GM19043 (cell line): ENCODE data around the gene TMEM181.
"Not testable (repeated sequence)": the region's sequence is repeated elsewhere in the genome, so short reads cannot be mapped to it uniquely, and the experiment has no call there.

Source experiments
- ATAC-seq: cut with Tn5 transposase; IDR thresholded peaks from one replicate; pipeline ENCODE4 v1.9.1; 2021; ENCODE audit warnings: low read depth; ENCODE audit not compliant: unreplicated experiment

Gene TMEM181

GRCh38 chr6:158559895-158560835 lies at the start of gene TMEM181:
TSS of gene TMEM181 (plus strand) at chr6:158560091. CDS start at chr6:158560225, 134 bp downstream.
- peak; percentile 77 for ATAC-seq

- ATAC-seq = no peak
Measured at GRCh38 chr6:158512809-158513208, 47.1 kb upstream of the TMEM181 start.

GRCh38 chr6:158514176-158514575 lies 45.7 kb upstream of the TMEM181 start:
- no peak for ATAC-seq

- ATAC-seq = no peak
Measured at GRCh38 chr6:158514991-158515390, 44.9 kb upstream of the TMEM181 start.

- no peak for ATAC-seq
Measured at GRCh38 chr6:158516098-158516497, 43.8 kb upstream of the TMEM181 start.

GRCh38 chr6:158517038-158517437 lies 42.9 kb upstream of the TMEM181 start:
- ATAC-seq = no peak

- peak; percentile 38 for ATAC-seq
Measured at GRCh38 chr6:158517581-158517980, 42.3 kb upstream of the TMEM181 start.

GRCh38 chr6:158518191-158519127 lies 41.4 kb upstream of the TMEM181 start:
- peak; percentile 67 for ATAC-seq

- no peak for ATAC-seq
Measured at GRCh38 chr6:158519300-158519699, 40.6 kb upstream of the TMEM181 start.

- no peak for ATAC-seq
Measured at GRCh38 chr6:158519761-158520160, 40.1 kb upstream of the TMEM181 start.

GRCh38 chr6:158520975-158521374 lies 38.9 kb upstream of the TMEM181 start:
- not testable (repeated sequence) for ATAC-seq

GRCh38 chr6:158521759-158522158 lies 38.1 kb upstream of the TMEM181 start:
- no peak for ATAC-seq

- ATAC-seq = no peak
Measured at GRCh38 chr6:158522616-158523015, 37.3 kb upstream of the TMEM181 start.

GRCh38 chr6:158524311-158524710 lies 35.6 kb upstream of the TMEM181 start:
- ATAC-seq = no peak

GRCh38 chr6:158527858-158528257 lies 32.0 kb upstream of the TMEM181 start:
- ATAC-seq = not testable (repeated sequence)

GRCh38 chr6:158528826-158529225 lies 31.1 kb upstream of the TMEM181 start:
- no peak for ATAC-seq

- ATAC-seq = no peak
Measured at GRCh38 chr6:158529629-158530028, 30.3 kb upstream of the TMEM181 start.

- ATAC-seq = no peak
Measured at GRCh38 chr6:158531566-158531965, 28.3 kb upstream of the TMEM181 start.

- no peak for ATAC-seq
Measured at GRCh38 chr6:158531970-158532369, 27.9 kb upstream of the TMEM181 start.

GRCh38 chr6:158536084-158536890 lies 23.6 kb upstream of the TMEM181 start:
- no peak for ATAC-seq
